GM21526 (cell line): ENCODE data around the gene ZBTB4.
"Not testable (repeated sequence)": the region's sequence is repeated elsewhere in the genome, so short reads cannot be mapped to it uniquely, and the experiment has no call there.

ENCODE experiments used
- ATAC-seq: cut with Tn5 transposase; IDR thresholded peaks from one replicate; pipeline ENCODE4 v1.9.1; 2021; ENCODE audit warnings: moderate library complexity; ENCODE audit not compliant: unreplicated experiment, low FRiP score

The ZBTB4 gene

DNA sequence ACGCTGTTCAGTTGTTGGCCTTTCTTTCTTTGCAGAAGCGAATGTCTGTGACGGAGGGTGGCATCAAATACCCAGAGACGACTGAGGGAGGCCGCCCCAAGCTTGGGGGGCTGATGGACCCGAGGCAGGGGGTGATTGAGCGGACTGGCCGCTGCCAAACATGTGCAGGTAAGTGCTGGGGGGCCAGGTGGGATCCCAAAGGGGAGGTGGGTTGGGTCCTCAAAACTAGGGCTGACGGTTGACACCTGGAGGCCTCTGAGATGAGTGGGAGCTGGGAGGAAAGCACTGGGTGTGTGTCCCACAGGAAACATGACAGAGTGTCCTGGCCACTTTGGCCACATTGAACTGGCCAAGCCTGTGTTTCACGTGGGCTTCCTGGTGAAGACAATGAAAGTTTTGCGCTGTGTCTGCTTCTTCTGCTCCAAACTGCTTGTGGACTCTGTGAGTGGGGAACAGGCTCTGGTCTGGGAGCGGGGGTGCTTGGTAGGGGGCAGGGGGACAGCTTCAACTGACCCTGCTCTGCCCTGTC lies 16.5 kb upstream of the ZBTB4 start:
- no peak for ATAC-seq

DNA sequence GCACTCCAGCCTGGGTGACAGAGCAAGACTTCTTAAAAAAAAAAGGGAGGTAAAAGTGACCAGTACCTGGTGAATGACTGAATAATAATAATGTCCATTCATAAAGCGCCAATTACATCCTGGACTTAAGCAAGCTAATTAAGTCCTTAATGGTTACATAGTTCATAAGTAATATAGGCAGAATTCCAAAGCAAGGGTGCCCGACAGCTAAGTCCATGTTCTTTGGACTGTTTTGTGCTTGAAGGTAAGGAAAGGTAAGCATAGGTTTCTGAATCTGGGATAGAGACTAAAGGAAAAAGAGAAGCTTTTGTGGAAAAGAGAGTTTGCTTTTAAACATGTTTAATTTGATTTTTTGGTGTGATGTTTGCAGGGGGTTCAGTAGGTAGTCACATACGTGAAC lies 14.5 kb upstream of the ZBTB4 start:
- no peak for ATAC-seq

DNA sequence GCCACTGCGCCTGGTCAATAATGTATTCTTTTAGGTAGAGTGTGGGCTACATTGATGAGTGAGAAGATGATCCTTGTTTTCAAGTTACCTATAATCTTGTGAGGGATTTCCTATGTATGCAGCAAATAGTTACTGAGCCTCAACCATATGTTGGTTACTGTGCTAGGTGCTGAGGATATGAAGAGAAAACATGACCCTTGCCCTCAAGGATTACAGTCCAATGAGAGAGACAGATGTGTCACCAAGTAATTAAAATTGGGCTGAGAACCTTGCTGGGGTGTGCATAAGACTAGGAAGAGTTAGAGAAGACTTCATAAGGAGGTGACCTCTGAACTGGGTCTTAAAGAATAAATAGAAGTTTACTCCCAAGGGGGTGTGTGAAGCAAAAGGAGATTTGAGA lies 12.2 kb upstream of the ZBTB4 start:
- ATAC-seq: no peak

DNA sequence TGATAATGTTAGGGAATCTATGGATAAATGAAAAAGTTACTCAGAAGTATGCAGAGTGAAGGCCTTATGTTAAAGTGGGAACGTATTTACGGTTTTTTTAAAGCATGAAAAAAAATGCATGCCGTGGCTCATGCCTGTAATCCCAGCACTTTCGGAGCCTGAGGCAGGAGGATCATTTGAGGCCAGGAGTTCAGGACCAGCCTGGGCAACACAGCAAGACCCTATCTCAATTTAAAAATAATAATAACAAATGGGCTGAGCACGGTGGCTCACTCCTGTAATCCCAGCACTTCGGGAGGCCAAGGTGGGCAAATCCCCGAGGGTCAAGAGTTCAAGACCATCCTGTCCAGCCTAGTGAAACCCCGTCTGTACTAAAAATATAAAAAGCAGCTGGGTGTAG lies 10.7 kb upstream of the ZBTB4 start:
- no peak for ATAC-seq

DNA sequence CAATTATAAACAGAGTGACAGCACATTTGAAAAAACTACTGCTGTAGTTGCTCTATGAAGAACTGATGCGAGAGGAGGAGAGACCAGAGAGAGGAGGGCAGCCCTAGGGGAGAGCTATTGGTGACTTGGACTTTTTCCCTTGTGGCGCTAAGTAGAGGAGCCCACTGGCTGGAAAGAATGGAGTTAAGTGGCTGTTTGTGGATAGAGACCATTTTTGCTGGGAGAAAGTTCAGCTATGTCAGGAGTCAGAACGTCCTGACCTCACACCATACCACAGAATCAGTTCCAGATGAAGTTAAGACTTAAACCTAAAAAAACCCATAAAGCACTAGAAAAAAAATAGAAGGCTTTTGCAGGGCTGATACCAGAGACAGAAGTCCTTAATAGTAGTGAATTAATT lies 6.8 kb upstream of the ZBTB4 start:
- no peak for ATAC-seq

DNA sequence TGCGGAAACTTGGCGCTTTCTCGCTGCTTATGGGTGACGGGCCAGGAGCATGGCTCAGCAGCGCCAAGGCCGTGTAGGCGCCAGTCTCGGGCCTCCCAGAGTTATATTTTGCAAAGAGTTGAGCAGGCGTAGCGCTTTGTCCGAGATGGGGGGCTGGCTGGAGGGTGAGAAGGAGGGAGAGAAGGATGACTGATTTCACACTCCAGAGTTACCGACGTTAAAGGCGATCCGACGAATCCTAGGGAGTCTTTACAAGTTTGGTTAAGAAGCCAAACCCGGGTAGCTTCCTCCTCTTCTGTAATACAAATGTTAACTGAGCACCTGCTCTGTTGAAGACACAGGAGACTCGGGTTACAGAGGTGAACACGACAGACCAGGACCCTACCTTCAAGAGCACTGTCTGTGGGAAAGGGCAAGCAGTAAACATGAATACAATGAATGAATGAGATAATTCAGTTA lies 5.5 kb upstream of the ZBTB4 start:
- ATAC-seq: no peak

DNA sequence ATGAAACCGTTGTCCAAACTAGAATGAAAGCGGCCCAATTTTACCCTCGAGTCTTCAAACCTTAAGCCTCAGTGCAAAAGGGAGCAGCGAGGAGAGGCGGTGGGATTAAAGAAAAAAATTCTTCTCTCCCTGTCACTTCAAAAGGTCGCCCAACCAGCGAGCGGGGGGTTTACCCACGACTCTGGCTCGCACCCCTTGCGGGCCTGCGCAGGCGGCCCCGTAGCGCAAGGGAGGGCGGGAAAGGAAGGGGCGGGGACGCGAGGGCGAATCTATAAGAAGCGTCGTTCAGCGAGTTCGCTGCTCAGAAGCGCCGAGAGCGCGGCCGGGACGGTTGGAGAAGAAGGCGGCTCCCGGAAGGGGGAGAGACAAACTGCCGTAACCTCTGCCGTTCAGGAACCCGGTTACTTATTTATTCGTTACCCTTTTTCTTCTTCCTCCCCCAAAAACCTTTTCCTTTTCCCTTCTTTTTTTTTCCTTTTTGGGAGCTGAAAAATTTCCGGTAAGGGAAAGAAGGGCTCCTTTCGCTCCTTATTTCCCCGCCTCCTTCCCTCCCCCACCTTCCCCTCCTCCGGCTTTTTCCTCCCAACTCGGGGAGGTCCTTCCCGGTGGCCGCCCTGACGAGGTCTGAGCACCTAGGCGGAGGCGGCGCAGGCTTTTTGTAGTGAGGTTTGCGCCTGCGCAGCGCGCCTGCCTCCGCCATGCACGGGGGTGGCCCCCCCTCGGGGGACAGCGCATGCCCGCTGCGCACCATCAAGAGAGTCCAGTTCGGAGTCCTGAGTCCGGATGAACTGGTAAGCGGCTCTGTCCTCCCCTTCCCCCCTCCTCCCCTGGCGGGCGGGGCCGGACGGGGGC lies 4.9 kb upstream of the ZBTB4 start, which contains the start of gene POLR2A:
Gene POLR2A (plus strand): TSS at position 300 of the 852 bp plus-strand sequence.
- ATAC-seq: peak; percentile 60

DNA sequence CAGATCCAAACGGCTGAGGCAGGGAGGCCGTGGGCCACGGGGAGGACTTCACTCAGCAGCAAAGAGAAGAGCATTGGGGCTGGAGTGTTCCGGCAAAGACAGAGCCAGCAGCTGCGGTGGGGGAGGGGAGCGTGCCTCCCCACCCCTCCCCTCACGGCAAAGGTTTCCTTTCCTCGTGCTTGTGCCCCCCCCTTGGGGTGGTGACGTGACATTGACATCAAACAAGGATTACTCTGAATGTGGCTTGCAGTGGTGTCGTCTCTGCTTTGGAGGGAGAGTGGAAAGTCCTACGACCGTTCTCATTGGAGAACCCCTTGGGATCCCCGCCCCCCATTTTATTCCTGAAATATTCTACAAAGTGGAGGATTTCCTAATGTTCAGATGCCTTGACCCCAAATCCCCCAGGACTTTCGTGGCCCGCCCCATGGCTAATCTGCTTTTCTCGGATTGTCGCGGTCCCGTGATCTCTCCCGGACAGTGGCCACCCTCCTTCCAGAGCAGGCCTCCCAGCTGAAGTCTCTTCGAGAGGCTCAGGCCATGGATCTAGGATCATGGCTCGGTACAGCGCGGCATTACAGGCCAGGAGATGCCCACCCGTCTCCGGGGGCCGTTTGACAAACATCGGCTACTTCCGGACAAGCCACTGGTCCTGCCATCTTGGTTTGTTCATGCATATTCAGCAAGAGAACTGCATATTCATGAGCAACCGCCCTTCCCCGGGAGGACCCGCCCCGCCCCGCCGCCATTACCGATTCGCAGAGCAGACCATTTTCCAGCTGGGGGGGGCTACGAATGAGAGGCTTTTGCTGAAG lies 4.0 kb upstream of the ZBTB4 start:
- peak; percentile 33 for ATAC-seq

DNA sequence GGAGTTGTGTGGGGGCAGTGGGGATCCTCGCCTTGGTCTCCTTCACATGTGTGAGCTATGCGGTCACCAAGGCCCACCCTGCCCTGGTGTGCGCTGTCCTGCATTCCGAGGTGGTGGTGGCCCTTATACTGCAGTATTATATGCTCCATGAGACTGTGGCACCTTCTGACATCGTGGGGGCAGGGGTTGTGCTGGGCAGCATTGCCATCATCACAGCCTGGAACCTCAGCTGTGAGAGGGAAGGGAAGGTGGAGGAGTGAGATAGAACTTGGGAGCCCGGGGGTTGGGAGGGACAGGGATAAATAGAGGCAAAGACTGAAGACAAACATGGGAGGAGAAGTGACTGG lies 3.3 kb upstream of the ZBTB4 start:
- ATAC-seq: not testable (repeated sequence)

DNA sequence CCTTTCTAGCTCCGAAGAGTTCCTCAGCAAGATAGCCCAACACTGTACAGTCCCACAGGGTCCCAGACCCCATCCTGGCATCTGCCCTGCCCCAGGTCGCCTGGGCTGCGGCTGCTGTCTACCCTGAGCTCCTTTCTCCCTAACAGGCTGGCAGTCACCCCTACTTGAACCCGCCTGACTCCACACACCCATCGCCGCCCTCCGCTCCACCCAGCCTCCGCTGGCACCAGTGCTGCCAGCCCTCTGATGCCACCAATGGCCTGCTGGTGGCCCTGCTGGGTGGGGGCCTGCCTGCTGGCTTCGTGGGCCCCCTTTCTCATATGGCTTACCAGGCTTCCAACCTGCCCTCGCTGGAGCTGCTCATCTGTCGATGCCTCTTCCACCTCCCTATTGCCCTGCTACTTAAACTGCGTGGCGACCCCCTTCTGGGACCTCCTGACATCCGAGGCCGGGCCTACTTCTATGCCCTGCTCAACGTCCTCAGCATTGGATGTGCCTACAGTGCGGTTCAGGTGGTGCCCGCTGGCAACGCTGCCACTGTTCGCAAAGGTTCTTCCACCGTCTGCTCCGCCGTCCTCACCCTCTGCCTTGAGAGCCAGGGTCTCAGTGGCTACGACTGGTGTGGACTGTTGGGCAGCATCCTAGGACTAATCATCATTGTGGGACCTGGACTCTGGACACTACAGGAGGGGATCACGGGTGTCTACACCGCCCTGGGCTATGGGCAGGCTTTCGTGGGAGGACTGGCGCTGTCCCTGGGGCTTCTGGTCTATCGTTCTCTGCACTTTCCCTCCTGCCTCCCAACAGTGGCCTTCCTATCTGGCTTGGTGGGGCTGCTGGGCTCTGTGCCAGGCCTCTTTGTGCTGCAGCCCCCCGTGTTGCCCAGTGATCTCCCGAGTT lies 2.7 kb upstream of the ZBTB4 start:
- ATAC-seq: not testable (repeated sequence)

DNA sequence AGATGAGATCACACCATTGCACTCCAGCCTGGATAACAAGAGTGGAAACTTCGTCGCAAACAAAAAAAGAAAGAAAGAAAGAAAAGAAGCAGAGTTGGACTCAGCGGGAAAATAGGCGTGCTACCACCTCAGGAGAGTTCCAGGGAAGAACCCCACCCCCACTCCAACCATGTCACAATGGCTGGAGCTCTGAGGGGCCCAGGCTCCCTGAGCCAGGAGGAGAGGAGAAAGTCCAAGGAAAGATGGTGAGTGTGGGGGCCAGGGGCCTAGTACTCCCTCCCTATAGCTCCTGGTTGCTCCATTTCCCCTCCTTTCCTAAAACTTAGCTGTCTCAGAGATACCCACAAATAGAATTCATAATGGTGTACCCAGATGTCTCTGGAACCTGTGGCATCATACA lies 1.8 kb upstream of the ZBTB4 start, which contains the start of gene SLC35G6:
Gene SLC35G6 (plus strand): TSS at position 172 of the 400 bp plus-strand sequence. CDS start 71 bp downstream, at position 243.
- ATAC-seq: not testable (repeated sequence)

DNA sequence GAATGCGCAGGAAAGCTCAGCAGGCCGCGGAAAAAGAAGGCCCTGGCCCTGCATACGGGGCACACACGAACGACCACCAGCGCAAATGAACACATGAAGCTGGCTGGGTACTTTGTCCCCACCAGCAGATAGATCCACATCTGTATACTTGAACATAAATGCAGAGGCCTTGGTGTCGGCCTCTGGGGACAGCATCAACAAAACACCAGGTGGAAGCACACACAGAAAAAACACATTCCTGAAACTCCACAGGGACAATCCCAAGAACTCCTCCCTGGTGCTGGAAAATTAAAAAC lies 606 bp upstream of the ZBTB4 start:
- no peak for ATAC-seq

DNA sequence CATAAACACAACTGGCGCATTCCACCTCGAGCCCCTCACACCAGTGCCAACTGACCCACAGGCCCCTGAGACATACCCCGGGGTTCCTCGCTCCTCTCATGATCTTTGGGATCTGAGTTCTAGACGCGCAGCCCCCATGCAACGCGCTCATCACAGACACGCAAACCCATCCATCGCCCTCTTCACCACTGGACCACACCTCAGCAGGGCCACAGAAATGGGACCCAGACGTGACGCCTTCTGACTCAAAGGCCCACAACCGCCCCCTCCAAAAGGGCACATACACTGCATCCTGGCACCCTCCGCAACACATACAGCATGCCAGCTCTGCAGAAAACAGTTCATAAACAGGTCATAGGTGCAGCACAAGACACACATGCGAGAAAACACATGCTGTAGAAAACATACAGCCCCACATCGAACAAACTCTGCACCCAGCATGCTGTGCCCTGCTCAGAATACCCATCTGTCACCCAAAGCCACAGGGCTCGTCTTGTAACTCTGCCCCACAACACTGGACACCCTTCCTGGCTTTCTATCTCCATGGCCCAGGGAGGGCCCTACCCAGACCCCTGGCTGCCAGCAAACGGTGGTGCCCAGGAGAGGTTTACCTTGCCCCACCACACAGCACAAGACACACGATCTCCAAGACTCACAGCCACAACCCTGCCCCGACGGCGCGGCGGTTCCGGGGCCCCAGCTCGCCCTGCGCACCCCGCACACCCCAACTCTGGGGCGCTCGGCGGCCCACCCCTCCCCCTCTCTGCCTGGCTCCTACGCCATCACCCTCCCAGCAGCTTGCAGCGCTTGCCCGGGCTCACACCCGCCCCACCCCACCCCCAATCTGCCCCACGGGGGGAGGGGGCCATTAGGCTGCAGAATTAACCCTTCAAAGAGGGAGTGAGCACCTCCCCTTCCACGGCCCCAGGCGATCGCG lies 887 bp downstream of the ZBTB4 start:
- ATAC-seq: no peak

DNA sequence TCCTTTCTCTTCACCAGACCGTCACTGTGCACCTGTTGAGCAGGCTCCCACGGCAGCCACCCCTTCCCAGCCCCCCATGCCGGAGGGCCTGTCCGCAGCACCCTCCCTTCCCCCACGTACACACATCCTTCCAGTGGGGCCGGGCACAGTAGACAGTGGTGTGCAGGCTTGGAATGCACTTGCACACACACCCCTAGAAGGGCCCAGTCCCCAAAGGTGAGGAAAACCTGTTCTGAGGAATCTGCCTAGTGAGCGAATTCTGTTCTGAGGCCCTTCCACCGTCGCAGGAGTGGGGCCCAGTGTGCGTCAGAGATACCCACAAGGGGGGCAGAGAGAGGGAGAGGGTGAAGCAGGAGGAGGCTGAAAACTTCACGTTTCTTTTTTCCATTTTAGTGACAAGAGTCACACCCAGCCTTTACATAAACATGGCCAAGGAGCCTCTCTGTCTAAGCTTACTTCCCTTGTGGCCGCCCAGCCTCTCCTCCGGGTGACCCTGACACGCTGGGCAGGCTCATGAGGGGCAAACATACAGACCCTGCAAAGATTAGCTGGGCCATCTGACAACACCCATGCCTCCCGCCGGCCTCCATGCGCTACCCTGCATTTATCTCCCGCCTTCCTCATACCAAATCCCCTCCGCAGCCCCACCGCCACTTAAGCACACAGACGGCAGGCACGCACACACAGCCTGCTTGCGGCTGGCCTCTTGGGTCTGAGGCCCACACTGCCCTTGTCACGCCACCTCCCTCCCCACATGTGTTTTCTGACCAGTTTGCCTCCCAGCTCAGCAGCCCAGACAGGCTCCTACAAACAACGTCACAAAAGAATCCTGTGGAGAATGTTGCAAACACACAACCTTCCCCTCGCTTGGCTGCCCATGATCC lies 1.8 kb downstream of the ZBTB4 start:
- no peak for ATAC-seq

DNA sequence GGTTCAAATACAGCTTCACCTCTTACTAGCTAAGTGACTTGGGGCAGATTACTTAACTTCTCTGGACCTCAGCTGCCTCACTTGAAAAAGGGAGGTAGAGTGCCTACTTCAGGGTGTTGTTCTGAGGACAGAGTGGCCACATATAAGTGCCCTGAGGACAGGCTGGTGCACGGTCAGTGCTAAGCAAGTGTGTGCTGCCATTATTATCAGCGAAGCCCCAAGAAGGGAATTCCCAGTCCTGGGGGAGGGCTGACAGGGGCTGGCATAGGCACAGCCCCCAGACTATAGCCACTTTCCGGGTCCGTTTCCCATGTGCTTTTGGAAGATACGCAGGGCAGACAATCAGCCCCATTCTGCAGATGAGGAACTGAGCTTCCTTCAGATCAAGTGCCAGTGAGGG lies 2.5 kb downstream of the ZBTB4 start:
- ATAC-seq: no peak

DNA sequence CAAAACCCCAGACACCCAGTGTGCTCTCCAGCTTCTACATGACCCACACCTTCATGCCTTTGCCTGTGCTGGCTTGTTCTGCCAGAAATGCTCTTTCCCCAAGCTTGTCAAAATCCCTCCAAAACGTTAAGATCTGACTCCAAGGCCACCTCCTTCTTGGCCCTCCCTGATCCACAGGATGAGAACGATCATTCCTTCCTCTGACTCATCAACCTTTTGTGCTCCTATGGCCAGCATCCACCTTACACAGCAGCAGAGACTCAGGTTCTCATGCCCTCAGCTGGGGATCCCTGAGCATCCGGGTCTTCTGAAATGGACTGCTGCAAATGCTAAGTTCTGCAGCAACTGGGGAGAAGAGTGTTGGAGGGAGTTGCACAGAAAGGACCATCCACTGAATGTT lies 2.9 kb downstream of the ZBTB4 start:
- no peak for ATAC-seq

DNA sequence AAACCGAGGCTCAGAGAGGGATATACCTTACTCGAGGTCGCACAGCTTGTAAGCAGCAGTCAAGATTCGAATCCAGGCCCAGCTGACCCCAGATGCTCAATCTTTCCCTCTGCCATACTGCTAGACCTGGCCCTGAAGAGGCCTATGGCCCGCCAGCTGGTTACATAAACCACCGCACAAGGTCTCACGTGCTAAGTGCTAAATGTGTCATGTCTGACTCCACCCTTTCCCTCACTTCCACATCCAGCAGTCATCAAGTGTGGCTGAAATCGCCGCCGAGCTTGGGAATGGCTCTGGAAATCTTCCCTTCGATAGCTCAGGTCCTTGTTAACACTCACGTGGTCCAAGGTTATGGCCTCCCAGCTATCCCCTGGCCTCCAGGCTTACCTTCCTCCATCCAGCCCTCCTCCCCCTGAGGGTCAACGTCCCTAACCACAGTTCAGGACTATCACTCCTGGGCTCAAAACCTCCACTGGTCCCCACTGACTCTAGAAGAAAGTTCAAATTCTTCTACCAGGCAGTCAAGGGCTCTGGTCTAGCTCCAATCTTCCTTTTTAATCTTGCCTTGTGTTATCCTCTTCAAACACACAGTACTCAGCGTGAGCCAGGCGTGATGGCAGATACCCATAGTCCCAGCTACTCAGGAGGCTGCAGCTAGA lies 3.5 kb downstream of the ZBTB4 start:
- ATAC-seq: no peak

DNA sequence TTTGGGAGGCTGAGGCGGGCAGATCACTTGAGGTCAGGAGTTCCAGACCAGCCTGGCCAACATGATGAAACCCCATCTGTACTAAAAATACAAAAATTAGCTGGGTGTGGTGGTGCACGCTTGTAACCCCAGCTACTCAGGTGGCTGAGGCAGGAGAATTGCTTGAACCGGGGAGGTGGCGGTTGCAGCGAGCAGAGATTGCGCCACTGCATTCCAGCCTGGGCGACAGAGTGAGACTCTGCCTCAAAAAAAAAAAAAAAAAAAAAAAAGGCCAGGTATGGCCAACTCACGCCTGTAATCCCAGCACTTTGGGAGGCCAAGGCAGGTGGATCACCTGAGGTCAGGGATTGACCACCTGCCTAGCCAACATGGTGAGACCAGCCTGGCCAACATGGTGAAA lies 4.7 kb downstream of the ZBTB4 start:
- not testable (repeated sequence) for ATAC-seq
